H1 (cell line): ENCODE results near the gene ANKRD26. TPM values are rescaled to one million over a fixed set of nuclear protein-coding genes. Genes with fewer than 3 reads are reported as not detected.

Source experiments
- CTCF ChIA-PET: fragments of 300-600 bp; sonication (Branson Sonifier 250); formaldehyde crosslinking; loops from one replicate; lab custom pipeline; 2021; ENCODE audit not compliant: partially characterized antibody; lab: Charles Lee
- POLR2A ChIA-PET: fragments of 300-600 bp; sonication (Branson Sonifier 250); formaldehyde crosslinking; loops from one replicate; lab custom pipeline; 2021; ENCODE audit warnings: inconsistent platforms; ENCODE audit not compliant: partially characterized antibody; lab: Charles Lee
- DNase-seq, 2 experiments: peaks; one replicate each; pipeline versions ENCODE4 v3.0.0 to v3.0.0-alpha.2; 2010 to 2022; ENCODE audit warnings: low spot score in 2 of 2, low read depth in 1 of 2, mixed read lengths in 1 of 2
- FAIRE-seq: peaks from 2 replicates; lab custom pipeline; 2011; peaks lifted over from hg19 to GRCh38; lab: Jason Lieb, UNC
- H2AFZ ChIP-seq: 2 replicates; pipeline ENCODE4 v1.8.1; 2012; ENCODE audit warnings: low read length, inconsistent platforms
- H2AK5ac ChIP-seq: 2 replicates; pipeline ENCODE4 v1.6.1; 2013; ENCODE audit warnings: low read depth, low read length
- H2BK120ac ChIP-seq: replicated peaks from 2 replicates; pipeline ENCODE3; 2013; ENCODE audit warnings: low read depth, low read length, inconsistent platforms
- H2BK12ac ChIP-seq: 2 replicates; pipeline ENCODE4 v1.6.1; 2013; ENCODE audit warnings: low read depth, low read length
- H2BK15ac ChIP-seq: 2 replicates; pipeline ENCODE4 v1.6.1; 2013; ENCODE audit warnings: low read length
- H2BK20ac ChIP-seq: 2 replicates; pipeline ENCODE4 v1.6.1; 2013; ENCODE audit warnings: low read length
- H2BK5ac ChIP-seq: 2 replicates; pipeline ENCODE4 v1.6.1; 2013; ENCODE audit warnings: low read depth, low read length
- H3K14ac ChIP-seq: 2 replicates; pipeline ENCODE4 v1.6.1; 2013; ENCODE audit warnings: inconsistent platforms; ENCODE audit not compliant: insufficient read length
- H3K18ac ChIP-seq: 2 replicates; pipeline ENCODE4 v1.6.1; 2013; ENCODE audit warnings: low read length; ENCODE audit errors: extremely low read depth
- H3K23ac ChIP-seq: 2 replicates; pipeline ENCODE4 v1.6.1; 2013; ENCODE audit warnings: inconsistent platforms; ENCODE audit not compliant: insufficient read length
- H3K23me2 ChIP-seq: 2 replicates; pipeline ENCODE4 v1.6.1; 2013; ENCODE audit warnings: low read depth, low read length
- H3K27ac ChIP-seq: 2 replicates; pipeline ENCODE4 v1.6.1; 2011; ENCODE audit warnings: low read depth, low read length, inconsistent platforms
- H3K27me3 ChIP-seq, 4 experiments: replicated peaks in 1 of 4; 1 replicate in 1 of 4; 2 replicates in 3 of 4; pipeline versions ENCODE4 v1.6.1 to v1.8.1; 2011 to 2013; ENCODE audit warnings: low read length in 3 of 4, mild to moderate bottlenecking in 3 of 4, inconsistent platforms in 2 of 4, mixed read lengths in 2 of 4, moderate library complexity in 1 of 4; ENCODE audit not compliant: control insufficient read depth in 3 of 4, insufficient read depth in 3 of 4; ENCODE audit errors: extremely low read depth in 1 of 4
- H3K36me3 ChIP-seq, 4 experiments: 2 replicates each; pipeline versions ENCODE4 v1.6.1 to v1.8.1; 2011 to 2013; ENCODE audit warnings: mild to moderate bottlenecking in 4 of 4, low read length in 3 of 4, moderate library complexity in 2 of 4, control low read depth in 1 of 4, inconsistent platforms in 1 of 4; ENCODE audit not compliant: insufficient read depth in 4 of 4, control insufficient read depth in 2 of 4
- H3K4ac ChIP-seq: replicated peaks from 2 replicates; pipeline ENCODE3; 2013; ENCODE audit warnings: low read length, low read depth, mixed read lengths, inconsistent platforms; ENCODE audit not compliant: insufficient read length
- H3K4me1 ChIP-seq, 4 experiments: replicated peaks in 1 of 4; 1 replicate in 1 of 4; 2 replicates in 3 of 4; pipeline versions ENCODE4 v1.6.1 to v1.8.1; 2011 to 2013; ENCODE audit warnings: low read length in 3 of 4, inconsistent platforms in 2 of 4, mixed read lengths in 1 of 4; ENCODE audit not compliant: insufficient read depth in 4 of 4, control insufficient read depth in 3 of 4
- H3K4me2 ChIP-seq, 2 experiments: 2 replicates each; pipeline versions ENCODE4 v1.6.1 to v1.8.1; 2011 to 2013; ENCODE audit warnings: low read depth in 2 of 2, low read length in 2 of 2, control low read depth in 1 of 2, inconsistent platforms in 1 of 2, mild to moderate bottlenecking in 1 of 2; ENCODE audit not compliant: insufficient read depth in 1 of 2
- H3K4me3 ChIP-seq, 4 experiments: fragments of 200-600, 300-600 bp in 1 of 4; sonication (generic), shearing (Covaris generic), sonication (Bioruptor Twin) in 1 of 4; 2 replicates each; pipeline versions ENCODE4 v1.5.1 to v1.8.1; 2011 to 2016; ENCODE audit warnings: low read length in 4 of 4, low read depth in 3 of 4, control low read depth in 2 of 4, inconsistent platforms in 2 of 4, mild to moderate bottlenecking in 2 of 4, mixed read lengths in 1 of 4, moderate library complexity in 1 of 4; ENCODE audit not compliant: insufficient read depth in 2 of 4; ENCODE audit errors: extremely low read depth in 1 of 4
- H3K56ac ChIP-seq: replicated peaks from 2 replicates; pipeline ENCODE3; 2013; ENCODE audit warnings: low read depth, mild to moderate bottlenecking, mixed read lengths, low read length, inconsistent platforms; ENCODE audit not compliant: insufficient read length
- H3K79me1 ChIP-seq: 2 replicates; pipeline ENCODE4 v1.6.1; 2013; ENCODE audit warnings: low read depth, low read length, control low read depth
- H3K79me2 ChIP-seq, 2 experiments: 2 replicates each; pipeline versions ENCODE4 v1.6.1 to v1.8.1; 2012 to 2013; ENCODE audit warnings: low read length in 2 of 2, mild to moderate bottlenecking in 2 of 2, inconsistent platforms in 1 of 2; ENCODE audit not compliant: insufficient read depth in 2 of 2, control insufficient read depth in 1 of 2
- H3K9ac ChIP-seq, 4 experiments: replicated peaks in 1 of 4; 1 replicate in 1 of 4; 2 replicates in 3 of 4; pipeline versions ENCODE4 v1.6.1 to v1.8.1; 2011 to 2013; ENCODE audit warnings: low read depth in 3 of 4, low read length in 3 of 4, control low read depth in 2 of 4, mild to moderate bottlenecking in 2 of 4, moderate library complexity in 2 of 4, inconsistent platforms in 1 of 4; ENCODE audit errors: extremely low read depth in 1 of 4
- H3K9me3 ChIP-seq, 2 experiments: 2 replicates each; pipeline versions ENCODE4 v1.6.1 to v1.8.1; 2012 to 2013; ENCODE audit warnings: mild to moderate bottlenecking in 2 of 2, moderate library complexity in 2 of 2, control low read depth in 1 of 2, inconsistent platforms in 1 of 2, low read depth in 1 of 2, low read length in 1 of 2, mixed read lengths in 1 of 2; ENCODE audit not compliant: insufficient read depth in 2 of 2
- H4K20me1 ChIP-seq, 2 experiments: replicated peaks in 1 of 2; 2 replicates each; pipeline versions ENCODE3 to v1.8.1; 2011 to 2013; ENCODE audit warnings: inconsistent platforms in 2 of 2, low read length in 2 of 2, mild to moderate bottlenecking in 1 of 2; ENCODE audit not compliant: insufficient read depth in 2 of 2, control insufficient read depth in 1 of 2
- H4K5ac ChIP-seq: 2 replicates; pipeline ENCODE4 v1.6.1; 2013; ENCODE audit warnings: low read length, low read depth, mixed read lengths, inconsistent platforms; ENCODE audit not compliant: insufficient read length
- H4K8ac ChIP-seq: 2 replicates; pipeline ENCODE4 v1.8.0; 2013; ENCODE audit warnings: mild to moderate bottlenecking, moderate library complexity, low read length, inconsistent platforms; ENCODE audit not compliant: insufficient read depth; ENCODE audit errors: extremely low read depth
- H4K91ac ChIP-seq: replicated peaks from 2 replicates; pipeline ENCODE3; 2013; ENCODE audit warnings: low read length, mixed read lengths, inconsistent platforms; ENCODE audit not compliant: insufficient read length
- POLR2A ChIP-seq, 2 experiments: IDR thresholded peaks; 1 replicate in 1 of 2; 2 replicates in 1 of 2; pipeline ENCODE4 v1.6.1; 2011; ENCODE audit warnings: low read depth in 2 of 2, low read length in 2 of 2, mild to moderate bottlenecking in 2 of 2; ENCODE audit errors: control extremely low read depth in 1 of 2
- POLR2AphosphoS5 ChIP-seq: IDR thresholded peaks from 2 replicates; pipeline ENCODE4 v1.6.1; 2011; ENCODE audit warnings: low read depth, low read length
- SP1 ChIP-seq: IDR thresholded peaks from 2 replicates; pipeline ENCODE4 v1.6.1; 2011; ENCODE audit warnings: low read depth, low read length
- WGBS, 2 experiments: shearing (Covaris generic) in 1 of 2; methylation state at CpG; one replicate each; pipeline versions ENCODE4 v1.1.6 to v1.1.7; 2013 to 2015; ENCODE audit warnings: low lambda C conversion rate in 2 of 2, mixed read lengths in 2 of 2, inconsistent platforms in 1 of 2, low coverage in 1 of 2, missing lambda C conversion rate in 1 of 2; ENCODE audit not compliant: insufficient replicate concordance in 2 of 2, insufficient coverage in 1 of 2, insufficient read length in 1 of 2; ENCODE audit errors: extremely low coverage in 1 of 2, missing lambda C conversion rate in 1 of 2; 5-methylcytosine and 5-hydroxymethylcytosine counted together
- polyA plus RNA-seq, 7 experiments: library from polyadenylated mRNA; depleted of rRNA in 3 of 7; stranded (reverse) in 5 of 7; unstranded in 2 of 7; fragments of >200 nt in 5 of 7; fragments of 200-250 nt in 2 of 7; gene quantifications; 1 replicate in 5 of 7; 2 replicates in 1 of 7; 4 replicates in 1 of 7; pipeline versions ENCODE4 v1.2.1 to v1.2.3, GENCODE V29; 2011 to 2013; ENCODE audit warnings: missing spikeins in 2 of 7, mixed read lengths in 2 of 7
- total RNA-seq: library from RNA; stranded (reverse); fragmentation: NEBNext Ultra II Directional; extraction: Animal tissue kit (Norgen Biotek cat#: 25700); gene quantifications from 2 replicates; pipeline ENCODE4 v1.2.1, GENCODE V29; 2021

Gene ANKRD26
- total and polyA plus RNA-seq, 2 of the 8 experiments (the other 6 are each of a cell fraction or from before 2014, with no cell fraction given), result 1.3 to 8.8 TPM

- Histone ChIP-seq H3K56ac (no peak overlapping the region), H3K79me1 (peaks cover 5% of the 10 kb centered on the region), H3K23ac (no peak overlapping the region), H3K23me2 (no peaks in the 10 kb centered on the region), H2BK20ac (no peak overlapping the region), H2BK5ac (no peak overlapping the region), H3K36me3 (peaks cover 2 to 57% (median 30%) of the 10 kb centered on the region in 4 experiments), H4K8ac (no peak overlapping the region), H2BK12ac (no peak overlapping the region), H2AK5ac (no peak overlapping the region), H3K4me2 (no peak overlapping the region), H3K4me1 (peaks cover 0 to 5% (median 0%) of the 10 kb centered on the region in 4 experiments; a peak in 2 of 7 replicates), H2BK15ac (no peak overlapping the region), H3K4me3 (no peak overlapping the region), H3K79me2 (peaks cover 17 to 84% of the 10 kb centered on the region in 2 experiments), H4K91ac (no peak overlapping the region), H3K4ac (no peak overlapping the region), H3K27ac (no peak overlapping the region), H2BK120ac (no peak overlapping the region), H4K5ac (no peak overlapping the region), H4K20me1 (peaks cover 4 to 7% of the 10 kb centered on the region in 2 experiments), H3K18ac (no peak overlapping the region), H3K9ac (no peak overlapping the region), H3K27me3 (no peaks in the 10 kb centered on the region), H2AFZ (no peak overlapping the region), H3K14ac (no peak overlapping the region), H3K9me3 (no peaks in the 10 kb centered on the region)
- 91% methylated on average over 5 of the region's 5 CpGs; no CpG with 5 or more reads in 1 of the 2 experiments for WGBS, 2 experiments
- CTCF ChIA-PET, result interaction anchor here (0.6 to 1.2 kb wide), 2 partner anchors 40 to 537 kb away, joined by 3 read pairs; no protein-coding TSS in a partner anchor
- DNase-seq, result no peak
- no peak for FAIRE-seq
- 0 out of 3 replicates have a peak, but pooled peaks of 1 of the 2 experiments have one; percentile 32 for TF ChIP-seq POLR2A (IDR thresholded peaks at IDR 0.05; ENCODE audit: control extremely low read depth in 1 of 2, low read depth in 2 of 2, low read length in 2 of 2)
- no peak for TF ChIP-seq SP1
- 0 out of 2 replicates have a peak, but pooled peaks have one; percentile 40 for TF ChIP-seq POLR2AphosphoS5
- POLR2A ChIA-PET, result interaction anchor here (0.7 to 2.1 kb wide), 2 partner anchors 9 to 15 kb away, joined by 3 to 4 read pairs; no protein-coding TSS in a partner anchor
These were observed 47.4 kb upstream of the ANKRD26 start for GRCh38 chr10:27147701-27148100.
